ENCODE results near the gene PACSIN3.

GRCh38 chr11:47183969-47184368 is 2.3 kb downstream of the PACSIN3 start:
- TF ChIP-seq JUN (CRISPR knock-in tag; IDR thresholded peaks at IDR 0.05) = no peak
- TF ChIP-seq GRHL1 (CRISPR knock-in tag; conservative IDR thresholded peaks at IDR 0.05) = no peak
- TF ChIP-seq MIER2 (CRISPR knock-in tag; IDR thresholded peaks at IDR 0.05) = no peak
- no peak for TF ChIP-seq MXD4 (CRISPR knock-in tag; IDR thresholded peaks at IDR 0.05)
- TF ChIP-seq ZFP36 (IDR thresholded peaks at IDR 0.05; ENCODE audit: borderline replicate concordance, low read depth, low read length, partially characterized antibody) = no peak
- TF ChIP-seq ZNF891 (CRISPR knock-in tag; IDR thresholded peaks at IDR 0.05) = no peak
- TF ChIP-seq MAFG (CRISPR knock-in tag; IDR thresholded peaks at IDR 0.05) = no peak
- no peak for TF ChIP-seq TCF7 (IDR thresholded peaks at IDR 0.05; ENCODE audit: low read depth)
- TF ChIP-seq CTCF (CRISPR knock-in tag; IDR thresholded peaks at IDR 0.05) = no peak
